DND-41 (cell line): ENCODE measurements around the gene COG5.

ENCODE experiments used
- EZH2 ChIP-seq: IDR thresholded peaks from 3 replicates; pipeline ENCODE4 v1.6.1; 2012; ENCODE audit warnings: borderline replicate concordance, low read depth, mild to moderate bottlenecking, moderate library complexity, low read length, inconsistent platforms; ENCODE audit not compliant: severe bottlenecking
- TF ChIP-seq, protein P1 (sequence below): IDR thresholded peaks from 2 replicates; pipeline ENCODE4 v1.5.1; 2012; ENCODE audit warnings: borderline replicate concordance, low read length, moderate library complexity, mild to moderate bottlenecking; ENCODE audit not compliant: poor library complexity, severe bottlenecking; ENCODE audit errors: extremely low read depth

DNA sequence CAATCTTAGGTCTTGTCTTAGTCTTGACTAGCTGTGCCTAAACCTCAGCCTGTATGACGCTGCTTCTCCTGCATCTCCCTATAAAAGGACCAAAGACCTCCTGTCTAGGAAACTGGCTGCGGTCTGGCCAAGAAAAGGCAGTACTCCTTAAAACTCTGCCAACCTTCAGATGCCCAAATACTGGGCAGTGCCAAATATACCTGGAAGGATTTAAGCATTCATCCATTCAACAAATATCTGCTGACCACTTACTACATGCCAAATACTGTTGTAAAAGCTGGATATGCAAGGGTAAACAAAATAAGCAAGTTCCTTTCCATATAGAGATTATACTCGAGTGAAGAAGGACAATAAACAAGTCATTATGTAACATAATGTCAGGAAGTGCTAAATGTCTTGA, 259.1 kb downstream of the COG5 start:
- TF ChIP-seq, protein P1, sequence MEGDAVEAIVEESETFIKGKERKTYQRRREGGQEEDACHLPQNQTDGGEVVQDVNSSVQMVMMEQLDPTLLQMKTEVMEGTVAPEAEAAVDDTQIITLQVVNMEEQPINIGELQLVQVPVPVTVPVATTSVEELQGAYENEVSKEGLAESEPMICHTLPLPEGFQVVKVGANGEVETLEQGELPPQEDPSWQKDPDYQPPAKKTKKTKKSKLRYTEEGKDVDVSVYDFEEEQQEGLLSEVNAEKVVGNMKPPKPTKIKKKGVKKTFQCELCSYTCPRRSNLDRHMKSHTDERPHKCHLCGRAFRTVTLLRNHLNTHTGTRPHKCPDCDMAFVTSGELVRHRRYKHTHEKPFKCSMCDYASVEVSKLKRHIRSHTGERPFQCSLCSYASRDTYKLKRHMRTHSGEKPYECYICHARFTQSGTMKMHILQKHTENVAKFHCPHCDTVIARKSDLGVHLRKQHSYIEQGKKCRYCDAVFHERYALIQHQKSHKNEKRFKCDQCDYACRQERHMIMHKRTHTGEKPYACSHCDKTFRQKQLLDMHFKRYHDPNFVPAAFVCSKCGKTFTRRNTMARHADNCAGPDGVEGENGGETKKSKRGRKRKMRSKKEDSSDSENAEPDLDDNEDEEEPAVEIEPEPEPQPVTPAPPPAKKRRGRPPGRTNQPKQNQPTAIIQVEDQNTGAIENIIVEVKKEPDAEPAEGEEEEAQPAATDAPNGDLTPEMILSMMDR: no peak
- TF ChIP-seq EZH2: no peak
